Liver (tissue), 9 donors: Measurements from ENCODE around the gene OLFML2B. TPM values are rescaled to one million over a fixed set of nuclear protein-coding genes. Genes with fewer than 3 reads are reported as not detected.

ENCODE experiments used
- DNase-seq: peaks from one replicate; pipeline ENCODE4 v3.0.0-alpha.2; 2017; ENCODE audit warnings: low spot score
- H3K27ac ChIP-seq, 2 donors: one replicate each; pipeline ENCODE4 v1.7.0; 2013; ENCODE audit warnings: inconsistent platforms in 2 of 2, low read length in 2 of 2, control low read depth in 1 of 2, low read depth in 1 of 2, mild to moderate bottlenecking in 1 of 2
- H3K27me3 ChIP-seq, 4 donors: one replicate each; pipeline versions ENCODE4 v1.6.1 to v1.7.0; 2013; ENCODE audit warnings: low read length in 3 of 4, inconsistent platforms in 1 of 4, mild to moderate bottlenecking in 1 of 4, moderate library complexity in 1 of 4; ENCODE audit not compliant: control insufficient read depth in 4 of 4, insufficient read depth in 4 of 4
- H3K36me3 ChIP-seq, 4 donors: one replicate each; pipeline versions ENCODE4 v1.6.1 to v1.7.0; 2013; ENCODE audit warnings: low read length in 3 of 4, mild to moderate bottlenecking in 3 of 4, low read depth in 1 of 4, moderate library complexity in 1 of 4; ENCODE audit not compliant: control insufficient read depth in 4 of 4, insufficient read depth in 3 of 4
- H3K4me1 ChIP-seq, 4 donors: one replicate each; pipeline versions ENCODE4 v1.6.1 to v1.7.0; 2013; ENCODE audit warnings: low read length in 3 of 4, mild to moderate bottlenecking in 3 of 4, moderate library complexity in 1 of 4; ENCODE audit not compliant: control insufficient read depth in 4 of 4, insufficient read depth in 4 of 4
- H3K4me3 ChIP-seq, 3 donors: one replicate each; pipeline versions ENCODE4 v1.6.1 to v1.7.0; 2013; ENCODE audit warnings: low read length in 3 of 3, control low read depth in 1 of 3, low read depth in 1 of 3, mild to moderate bottlenecking in 1 of 3
- H3K9ac ChIP-seq, 2 donors: one replicate each; pipeline ENCODE4 v1.7.0; 2013; ENCODE audit warnings: low read length in 2 of 2, mild to moderate bottlenecking in 2 of 2, moderate library complexity in 2 of 2, control low read depth in 1 of 2, low read depth in 1 of 2
- H3K9me3 ChIP-seq, 4 donors: one replicate each; pipeline versions ENCODE4 v1.6.1 to v1.7.0; 2013; ENCODE audit warnings: low read length in 3 of 4; ENCODE audit not compliant: control insufficient read depth in 4 of 4
- ATF3 ChIP-seq: IDR thresholded peaks from 2 replicates; pipeline ENCODE4 v1.6.1; 2016; ENCODE audit warnings: antibody characterized with exemption
- CTCF ChIP-seq: fragments of 150-350 bp; IDR thresholded peaks from 2 replicates; pipeline ENCODE4 v1.5.1; 2017; ENCODE audit warnings: improper control_type of control experiment, low read depth, low read length; ENCODE audit not compliant: missing input control
- EGR1 ChIP-seq, 2 donors: IDR thresholded peaks; 2 replicates each; pipeline ENCODE4 v1.6.1; 2016 to 2018; ENCODE audit warnings: antibody characterized with exemption in 2 of 2, low read depth in 2 of 2
- FOXA1 ChIP-seq: IDR thresholded peaks from 2 replicates; pipeline ENCODE4 v1.6.1; 2016; ENCODE audit warnings: antibody characterized with exemption
- HNF4A ChIP-seq, 2 donors: conservative IDR thresholded peaks; 2 replicates each; pipeline ENCODE4 v1.6.1; 2016; ENCODE audit warnings: antibody characterized with exemption in 2 of 2, mild to moderate bottlenecking in 2 of 2
- JUND ChIP-seq, 2 donors: IDR thresholded peaks; 2 replicates each; pipeline ENCODE4 v1.6.1; 2016; ENCODE audit warnings: antibody characterized with exemption in 2 of 2
- MAX ChIP-seq: IDR thresholded peaks from 2 replicates; pipeline ENCODE4 v1.6.1; 2016; ENCODE audit warnings: antibody characterized with exemption
- NR2F2 ChIP-seq: IDR thresholded peaks from 2 replicates; pipeline ENCODE4 v1.6.1; 2016; ENCODE audit warnings: antibody characterized with exemption
- RAD21 ChIP-seq, 2 donors: IDR thresholded peaks; 2 replicates each; pipeline ENCODE4 v1.6.1; 2016; ENCODE audit warnings: antibody characterized with exemption in 2 of 2, mild to moderate bottlenecking in 2 of 2
- REST ChIP-seq: IDR thresholded peaks from 2 replicates; pipeline ENCODE4 v1.6.1; 2016; ENCODE audit warnings: antibody characterized with exemption, mild to moderate bottlenecking
- RXRA ChIP-seq, 2 donors: IDR thresholded peaks; 2 replicates each; pipeline ENCODE4 v1.6.1; 2017 to 2018; ENCODE audit warnings: antibody characterized with exemption in 2 of 2, mild to moderate bottlenecking in 1 of 2
- TAF1 ChIP-seq: conservative IDR thresholded peaks from 2 replicates; pipeline ENCODE4 v1.6.1; 2016; ENCODE audit warnings: antibody characterized with exemption, mild to moderate bottlenecking
- YY1 ChIP-seq: IDR thresholded peaks from 2 replicates; pipeline ENCODE4 v1.6.1; 2016; ENCODE audit warnings: antibody characterized with exemption, mild to moderate bottlenecking
- ZBTB33 ChIP-seq: IDR thresholded peaks from 2 replicates; pipeline ENCODE4 v1.6.1; 2016; ENCODE audit warnings: antibody characterized with exemption
- WGBS: extraction: QIAGEN DNeasy Blood & Tissue Kit; methylation state at CpG from one replicate; pipeline ENCODE4 v1.1.7; 2013; 5-methylcytosine and 5-hydroxymethylcytosine counted together
- polyA plus RNA-seq, 2 donors: library from polyadenylated mRNA; stranded (reverse) in 1 of 2; unstranded in 1 of 2; fragments of 200-250 nt in 1 of 2; fragments of >200 nt in 1 of 2; fragmentation: Nextera tagmentation in 1 of 2; extraction: Ambion mirVana in 1 of 2; gene quantifications; one replicate each; pipeline versions ENCODE4 v1.2.1 to v1.2.3, GENCODE V29; 2013 to 2015
- total RNA-seq, 2 donors: library from RNA; depleted of rRNA; stranded (reverse); fragments of >200 nt; gene quantifications; one replicate each; pipeline ENCODE4 v1.2.3, GENCODE V29; 2014
- donor health status: healthy.
- donor health status: healthy.
- donor health status: healthy.
- donor health status: healthy.
- donor health status: healthy.

Gene OLFML2B
- total and polyA plus RNA-seq, 4 donors, result 0.54 to 0.84 (median 0.74) TPM

- no peak overlapping the region for H3K4me3 ChIP-seq
- no peak for TF ChIP-seq MAX
- no peak for TF ChIP-seq ZBTB33
- TF ChIP-seq HNF4A (conservative IDR thresholded peaks at IDR 0.05), result no peak
- no peak for TF ChIP-seq EGR1 (IDR thresholded peaks at IDR 0.05; ENCODE audit: low read depth in 2 of 2)
- no peak for TF ChIP-seq YY1
- TF ChIP-seq JUND (IDR thresholded peaks at IDR 0.05), result no peak
- no peak for TF ChIP-seq NR2F2
- no peak for TF ChIP-seq REST
- TF ChIP-seq TAF1, result no peak
- no peak for TF ChIP-seq FOXA1
- no peak for TF ChIP-seq RAD21 (IDR thresholded peaks at IDR 0.05)
- no peak for TF ChIP-seq ATF3
- no peaks in the 10 kb centered on the region for H3K4me1 ChIP-seq
Observed at GRCh38 chr1:161954466-161954865, 69.2 kb downstream of the OLFML2B start.

GRCh38 chr1:161954050-161954449 is 69.6 kb downstream of the OLFML2B start:
- Histone ChIP-seq H3K36me3 (peaks cover 2 to 9% (median 7%) of the 10 kb centered on the region in 4 donors), H3K27ac (no peak overlapping the region), H3K9me3 (no peaks in the 10 kb centered on the region), H3K27me3 (no peaks in the 10 kb centered on the region), H3K4me1 (no peaks in the 10 kb centered on the region), H3K9ac (no peak overlapping the region), H3K4me3 (no peak overlapping the region)
- 66% methylated on average over 2 of the region's 2 CpGs for WGBS
- TF ChIP-seq RXRA (IDR thresholded peaks at IDR 0.05), result no peak
- no peak for TF ChIP-seq MAX
- TF ChIP-seq CTCF, result no peak
- no peak for TF ChIP-seq HNF4A (conservative IDR thresholded peaks at IDR 0.05)
- no peak for TF ChIP-seq YY1
- no peak for DNase-seq

More at GRCh38 chr1:161954466-161954865, 69.2 kb downstream of the OLFML2B start:
- H3K27ac ChIP-seq, result no peak overlapping the region
- H3K9me3 ChIP-seq, result no peaks in the 10 kb centered on the region
- no peaks in the 10 kb centered on the region for H3K27me3 ChIP-seq
- no peak for DNase-seq
- H3K36me3 ChIP-seq, result peaks cover 2 to 11% (median 7%) of the 10 kb centered on the region in 4 donors
- H3K9ac ChIP-seq, result no peak overlapping the region
